Measurements from ENCODE around the gene ERBB4. TPM values are rescaled to one million over a fixed set of nuclear protein-coding genes. Genes with fewer than 3 reads are reported as not detected.

ERBB4 gene
- total and polyA plus RNA-seq, 10 of the 15 experiments (the other 5 are each of a cell fraction or from before 2014, with no cell fraction given), result under 0.01 to 0.23 (median 0.01) TPM; not detected in 4

DNA sequence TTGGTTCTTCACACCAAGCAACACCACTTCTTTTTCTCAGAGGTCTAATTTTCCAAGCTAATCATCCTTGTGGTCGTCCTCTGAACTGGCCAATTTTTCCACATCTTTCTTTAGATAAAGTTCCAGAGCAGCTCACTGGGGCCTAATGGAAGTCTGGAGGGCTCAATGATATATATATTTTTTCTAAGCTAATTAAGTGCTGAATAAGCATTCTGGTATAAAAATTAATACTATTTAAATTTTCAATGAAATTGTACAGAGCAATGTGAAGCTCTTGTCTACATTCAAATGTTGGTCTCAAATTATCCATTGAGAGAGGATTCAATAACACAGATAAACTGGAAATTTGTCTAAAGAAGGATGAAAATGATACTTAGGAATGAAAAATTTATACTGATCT lies 866.6 kb downstream of the ERBB4 start:
- FAIRE-seq (no peak), DNase-seq (ENCODE audit: low read depth, low spot score) (no peak), ATAC-seq (no peak)
- SMC1A ChIA-PET (ENCODE audit: uncharacterized antibody, unreplicated experiment), result interaction anchor here (1.1 kb wide), 1 partner anchor 25 kb away, joined by 3 read pairs; no protein-coding TSS in a partner anchor
- Histone ChIP-seq H3K9ac (ENCODE audit: control insufficient read depth, insufficient read depth, low read length) (no peak overlapping the region), H3K9me3 (replicated peaks; ENCODE audit: control insufficient read depth, insufficient read depth, low read length) (no peaks in the 10 kb centered on the region), H3K4me2 (ENCODE audit: control insufficient read depth, insufficient read depth) (no peak overlapping the region), H3K27me3 (replicated peaks in 1 of 2; ENCODE audit: control insufficient read depth in 2 of 2, insufficient read depth in 2 of 2, low read length in 1 of 2) (no peaks in the 10 kb centered on the region), H3K79me2 (ENCODE audit: control insufficient read depth, insufficient read depth, low read length) (no peaks in the 10 kb centered on the region), H3K4me3 (no peak overlapping the region), H3K36me3 (ENCODE audit: control insufficient read depth in 2 of 2, insufficient read depth in 2 of 2, low read length in 1 of 2) (no peaks in the 10 kb centered on the region), H3K4me1 (ENCODE audit: control insufficient read depth, insufficient read depth, low read length) (no peaks in the 10 kb centered on the region), H4K20me1 (ENCODE audit: control insufficient read depth, insufficient read depth) (no peaks in the 10 kb centered on the region), H3K27ac (ENCODE audit: control insufficient read depth, insufficient read depth) (no peak overlapping the region), H2AFZ (ENCODE audit: control insufficient read depth, low read depth, low read length) (no peak overlapping the region)
- 0% methylated on average over 1 of the region's 1 CpG for WGBS (ENCODE audit: insufficient coverage, insufficient replicate concordance, low lambda C conversion rate, missing lambda C conversion rate)
- RAD21 ChIA-PET (ENCODE audit: unreplicated experiment), result no interaction called here
- intact Hi-C loops (cut with micrococcal nuclease; ENCODE audit: unreplicated experiment) (no loop called here), in situ Hi-C loops (cut with MboI) (no loop called here)
- CTCF ChIA-PET, result no interaction called here
- BruUV-seq (replicated peaks), result no TSS peak
- POLR2A ChIA-PET, result no interaction called here
- TF ChIP-seq, protein P1, sequence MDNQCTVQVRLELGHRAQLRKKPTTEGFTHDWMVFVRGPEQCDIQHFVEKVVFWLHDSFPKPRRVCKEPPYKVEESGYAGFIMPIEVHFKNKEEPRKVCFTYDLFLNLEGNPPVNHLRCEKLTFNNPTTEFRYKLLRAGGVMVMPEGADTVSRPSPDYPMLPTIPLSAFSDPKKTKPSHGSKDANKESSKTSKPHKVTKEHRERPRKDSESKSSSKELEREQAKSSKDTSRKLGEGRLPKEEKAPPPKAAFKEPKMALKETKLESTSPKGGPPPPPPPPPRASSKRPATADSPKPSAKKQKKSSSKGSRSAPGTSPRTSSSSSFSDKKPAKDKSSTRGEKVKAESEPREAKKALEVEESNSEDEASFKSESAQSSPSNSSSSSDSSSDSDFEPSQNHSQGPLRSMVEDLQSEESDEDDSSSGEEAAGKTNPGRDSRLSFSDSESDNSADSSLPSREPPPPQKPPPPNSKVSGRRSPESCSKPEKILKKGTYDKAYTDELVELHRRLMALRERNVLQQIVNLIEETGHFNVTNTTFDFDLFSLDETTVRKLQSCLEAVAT (IDR thresholded peaks at IDR 0.05), result no peak
- TF ChIP-seq E4F1 (IDR thresholded peaks at IDR 0.05; ENCODE audit: borderline replicate concordance, partially characterized antibody), result no peak
- no peak for TF ChIP-seq ATF7 (IDR thresholded peaks at IDR 0.05; ENCODE audit: low read depth)
- no peak for TF ChIP-seq FOXM1 (IDR thresholded peaks at IDR 0.05; ENCODE audit: low read depth, low read length)
- no peak for TF ChIP-seq PAX5 (IDR thresholded peaks at IDR 0.05; ENCODE audit: borderline replicate concordance, low read depth, low read length)
- no peak for TF ChIP-seq DPF2 (IDR thresholded peaks at IDR 0.05)
- no peak for TF ChIP-seq MEF2B (IDR thresholded peaks at IDR 0.05; ENCODE audit: partially characterized antibody, poor library complexity, severe bottlenecking)
- TF ChIP-seq ELK1 (IDR thresholded peaks at IDR 0.05; ENCODE audit: low read depth, low read length), result no peak
- no peak for TF ChIP-seq IRF4 (IDR thresholded peaks at IDR 0.05; ENCODE audit: low read depth, low read length)
- TF ChIP-seq, protein P2, sequence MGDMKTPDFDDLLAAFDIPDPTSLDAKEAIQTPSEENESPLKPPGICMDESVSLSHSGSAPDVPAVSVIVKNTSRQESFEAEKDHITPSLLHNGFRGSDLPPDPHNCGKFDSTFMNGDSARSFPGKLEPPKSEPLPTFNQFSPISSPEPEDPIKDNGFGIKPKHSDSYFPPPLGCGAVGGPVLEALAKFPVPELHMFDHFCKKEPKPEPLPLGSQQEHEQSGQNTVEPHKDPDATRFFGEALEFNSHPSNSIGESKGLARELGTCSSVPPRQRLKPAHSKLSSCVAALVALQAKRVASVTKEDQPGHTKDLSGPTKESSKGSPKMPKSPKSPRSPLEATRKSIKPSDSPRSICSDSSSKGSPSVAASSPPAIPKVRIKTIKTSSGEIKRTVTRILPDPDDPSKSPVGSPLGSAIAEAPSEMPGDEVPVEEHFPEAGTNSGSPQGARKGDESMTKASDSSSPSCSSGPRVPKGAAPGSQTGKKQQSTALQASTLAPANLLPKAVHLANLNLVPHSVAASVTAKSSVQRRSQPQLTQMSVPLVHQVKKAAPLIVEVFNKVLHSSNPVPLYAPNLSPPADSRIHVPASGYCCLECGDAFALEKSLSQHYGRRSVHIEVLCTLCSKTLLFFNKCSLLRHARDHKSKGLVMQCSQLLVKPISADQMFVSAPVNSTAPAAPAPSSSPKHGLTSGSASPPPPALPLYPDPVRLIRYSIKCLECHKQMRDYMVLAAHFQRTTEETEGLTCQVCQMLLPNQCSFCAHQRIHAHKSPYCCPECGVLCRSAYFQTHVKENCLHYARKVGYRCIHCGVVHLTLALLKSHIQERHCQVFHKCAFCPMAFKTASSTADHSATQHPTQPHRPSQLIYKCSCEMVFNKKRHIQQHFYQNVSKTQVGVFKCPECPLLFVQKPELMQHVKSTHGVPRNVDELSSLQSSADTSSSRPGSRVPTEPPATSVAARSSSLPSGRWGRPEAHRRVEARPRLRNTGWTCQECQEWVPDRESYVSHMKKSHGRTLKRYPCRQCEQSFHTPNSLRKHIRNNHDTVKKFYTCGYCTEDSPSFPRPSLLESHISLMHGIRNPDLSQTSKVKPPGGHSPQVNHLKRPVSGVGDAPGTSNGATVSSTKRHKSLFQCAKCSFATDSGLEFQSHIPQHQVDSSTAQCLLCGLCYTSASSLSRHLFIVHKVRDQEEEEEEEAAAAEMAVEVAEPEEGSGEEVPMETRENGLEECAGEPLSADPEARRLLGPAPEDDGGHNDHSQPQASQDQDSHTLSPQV (IDR thresholded peaks at IDR 0.05), result no peak
- no peak for TF ChIP-seq SMC3 (IDR thresholded peaks at IDR 0.05; ENCODE audit: borderline replicate concordance, low read length)
- TF ChIP-seq NKRF (conservative IDR thresholded peaks at IDR 0.05), result no peak
- TF ChIP-seq POLR2AphosphoS5 (IDR thresholded peaks at IDR 0.05; ENCODE audit: low read length), result no peak
- TF ChIP-seq CEBPB (IDR thresholded peaks at IDR 0.05; ENCODE audit: borderline replicate concordance in 1 of 2, low read depth in 2 of 2, low read length in 2 of 2), result no peak
